Mesenteric fat pad (tissue), 1 donor: Measurements from ENCODE around the gene VANGL1. TPM values are rescaled to one million over a fixed set of nuclear protein-coding genes. Genes with fewer than 3 reads are reported as not detected.

Experiments
- DNase-seq: peaks from one replicate; pipeline ENCODE4 v3.0.0-alpha.2; 2020; ENCODE audit warnings: low spot score
- total RNA-seq: library from RNA; stranded (reverse); fragmentation: NEBNext Ultra II Directional; extraction: Animal tissue kit (Norgen Biotek cat#: 25700); gene quantifications from one replicate; pipeline ENCODE4 v1.2.1, GENCODE V29; 2021
- donor health status: DM: yes; HTN: yes; CAD: no.

Gene VANGL1
- total RNA-seq, 1 donor from 2014 or later: 12.5 TPM

GRCh38 chr1:115666702-115667101, 24.9 kb downstream of the VANGL1 start:
- no peak for DNase-seq

- DNase-seq: no peak
Measured at GRCh38 chr1:115668579-115668978, 26.8 kb downstream of the VANGL1 start.

- DNase-seq: no peak
Measured at GRCh38 chr1:115669002-115669673, 27.4 kb downstream of the VANGL1 start.

- no peak for DNase-seq
Measured at GRCh38 chr1:115669886-115670285, 28.1 kb downstream of the VANGL1 start.

GRCh38 chr1:115670476-115671175, 28.9 kb downstream of the VANGL1 start:
- no peak for DNase-seq

- DNase-seq: no peak
Measured at GRCh38 chr1:115671176-115671934, 29.6 kb downstream of the VANGL1 start.

- DNase-seq: no peak
Measured at GRCh38 chr1:115672224-115673009, 30.6 kb downstream of the VANGL1 start.

- no peak for DNase-seq
Measured at GRCh38 chr1:115676498-115677181, 34.9 kb downstream of the VANGL1 start.

- no peak for DNase-seq
Measured at GRCh38 chr1:115677182-115677555, 35.4 kb downstream of the VANGL1 start.

GRCh38 chr1:115677565-115677964, 35.8 kb downstream of the VANGL1 start:
- no peak for DNase-seq

- no peak for DNase-seq
Measured at GRCh38 chr1:115678141-115678540, 36.4 kb downstream of the VANGL1 start.

GRCh38 chr1:115679141-115679611, 37.4 kb downstream of the VANGL1 start:
- no peak for DNase-seq

- no peak for DNase-seq
Measured at GRCh38 chr1:115680730-115681111, 39.0 kb downstream of the VANGL1 start.

- DNase-seq: no peak
Measured at GRCh38 chr1:115682792-115683191, 41.0 kb downstream of the VANGL1 start.

GRCh38 chr1:115685029-115685705, 43.4 kb downstream of the VANGL1 start:
- DNase-seq: no peak

GRCh38 chr1:115687744-115688143, 46.0 kb downstream of the VANGL1 start:
- DNase-seq: no peak

- no peak for DNase-seq
Measured at GRCh38 chr1:115690972-115691371, 49.2 kb downstream of the VANGL1 start.

- no peak for DNase-seq
Measured at GRCh38 chr1:115692224-115692623, 50.5 kb downstream of the VANGL1 start.

- DNase-seq: no peak
Measured at GRCh38 chr1:115694805-115695204, 53.0 kb downstream of the VANGL1 start.

GRCh38 chr1:115697619-115698018, 55.8 kb downstream of the VANGL1 start:
- no peak for DNase-seq
